IPS-NIHi7 (cell line): ENCODE results near the gene YWHAB.
A peak's percentile ranks its signal among the peaks of the same experiment; 100 is the strongest.
"Not testable (repeated sequence)": the region's sequence is repeated elsewhere in the genome, so short reads cannot be mapped to it uniquely, and the experiment has no call there.

ENCODE experiments used
- DNase-seq: peaks from one replicate; pipeline ENCODE4 v3.0.0; 2012; ENCODE audit warnings: mixed read lengths; ENCODE audit errors: extremely low spot score

The YWHAB gene

DNA sequence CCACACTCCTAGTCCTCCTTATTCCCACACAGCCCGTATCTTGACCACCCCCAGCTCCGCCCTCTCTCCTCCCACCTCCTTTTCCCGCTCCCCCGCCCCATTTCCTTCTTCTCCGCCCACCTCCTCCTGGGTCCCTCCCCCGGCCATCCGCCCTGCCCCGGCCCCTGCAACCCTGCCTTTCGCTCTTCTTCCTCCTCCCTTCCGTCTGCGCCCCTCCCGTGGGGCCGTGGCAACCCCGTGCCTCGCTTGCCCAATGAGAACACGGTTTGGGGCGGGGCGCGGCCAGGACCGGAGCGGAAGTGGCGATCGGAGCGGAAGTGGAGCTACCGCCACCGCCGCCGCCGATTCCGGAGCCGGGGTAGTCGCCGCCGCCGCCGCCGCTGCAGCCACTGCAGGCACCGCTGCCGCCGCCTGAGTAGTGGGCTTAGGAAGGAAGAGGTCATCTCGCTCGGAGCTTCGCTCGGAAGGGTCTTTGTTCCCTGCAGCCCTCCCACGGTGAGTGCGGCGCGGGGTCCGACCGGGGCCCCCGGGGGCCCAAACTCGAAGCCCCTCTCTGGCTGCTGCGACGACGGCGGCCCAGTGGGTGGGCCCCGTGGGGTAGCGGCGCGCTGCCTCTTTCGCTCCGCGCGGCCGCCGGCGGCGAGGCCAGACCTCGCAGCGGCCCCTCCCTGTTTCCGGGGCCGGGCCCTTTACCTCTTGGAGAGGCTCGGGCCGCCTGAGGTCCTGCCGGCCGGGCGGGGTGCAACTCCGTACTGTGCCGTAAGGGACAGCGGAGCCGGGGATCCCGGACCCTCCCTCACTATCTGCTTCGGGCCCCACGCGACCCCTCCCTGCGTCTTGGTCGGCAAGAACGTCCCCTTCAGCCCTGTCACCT is at the start of gene YWHAB:
Gene YWHAB, plus strand, starts transcription at position 314 of the 874 bp plus-strand sequence. CDS start 15,829 bp downstream, outside the sequence.
- DNase-seq: peak; percentile 99

DNA sequence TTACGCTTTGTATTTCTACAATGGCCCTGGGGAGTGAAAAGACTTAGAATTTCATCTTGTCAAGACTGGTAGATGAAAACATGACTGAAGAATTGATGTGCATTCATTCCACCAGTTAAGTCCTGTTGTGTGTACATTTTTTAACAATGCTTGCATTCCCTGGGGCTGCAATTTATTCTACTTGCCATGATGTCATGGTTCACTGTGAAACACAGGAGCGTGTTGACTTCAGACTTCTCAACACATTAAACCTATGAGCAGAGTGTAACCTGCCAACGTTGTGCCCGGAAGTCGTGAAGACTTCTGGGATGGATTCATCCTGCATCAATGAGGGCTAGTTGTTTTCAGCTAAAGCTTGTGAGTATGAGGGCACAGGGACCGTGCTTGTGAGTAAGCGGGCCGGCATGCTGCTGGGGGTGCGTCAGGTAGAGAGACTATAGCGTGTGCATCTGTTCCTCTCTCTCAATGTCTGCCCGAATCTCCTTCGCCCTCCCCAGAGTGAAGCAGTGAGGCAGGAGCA is 48.8 kb upstream of the YWHAB start:
- DNase-seq: no peak

DNA sequence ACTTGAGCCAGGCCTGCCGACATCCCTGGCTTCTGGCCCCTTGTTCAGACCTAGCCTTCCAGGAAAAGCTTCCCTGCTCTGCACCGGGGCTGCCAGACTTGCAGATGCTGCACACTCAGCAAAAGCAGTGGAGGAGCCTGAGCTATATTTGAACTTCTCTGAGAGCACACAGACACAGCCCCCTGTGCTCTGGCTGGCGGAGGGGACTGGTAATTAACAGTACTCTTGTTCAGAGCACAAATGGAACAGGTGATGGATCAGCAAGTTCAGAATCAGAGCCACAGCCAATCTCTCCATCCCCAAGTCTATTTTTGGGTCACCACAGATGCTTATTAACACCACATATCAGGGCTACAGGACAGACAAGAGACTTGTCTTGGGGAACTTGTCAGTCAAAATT is 47.6 kb upstream of the YWHAB start:
- DNase-seq: no peak

DNA sequence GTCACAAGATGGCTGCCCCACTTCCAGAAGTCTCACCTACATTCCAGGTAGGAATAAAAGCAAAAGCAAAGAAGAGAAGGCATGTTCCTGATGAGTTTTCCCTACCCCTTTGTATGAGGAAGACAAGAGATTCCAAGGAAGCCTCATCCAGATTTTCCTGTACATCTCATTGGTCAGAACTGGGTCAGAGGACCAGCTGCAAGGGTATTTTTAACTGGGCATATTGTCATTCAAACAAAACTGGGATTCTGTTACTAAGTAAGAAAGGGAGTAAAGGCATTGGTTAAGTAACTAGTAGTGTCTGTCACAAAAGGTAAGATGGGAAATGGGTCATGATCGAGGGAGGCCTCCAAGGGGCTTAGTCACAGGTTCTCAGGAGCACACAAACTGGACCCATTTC is 47.0 kb upstream of the YWHAB start:
- DNase-seq: no peak

DNA sequence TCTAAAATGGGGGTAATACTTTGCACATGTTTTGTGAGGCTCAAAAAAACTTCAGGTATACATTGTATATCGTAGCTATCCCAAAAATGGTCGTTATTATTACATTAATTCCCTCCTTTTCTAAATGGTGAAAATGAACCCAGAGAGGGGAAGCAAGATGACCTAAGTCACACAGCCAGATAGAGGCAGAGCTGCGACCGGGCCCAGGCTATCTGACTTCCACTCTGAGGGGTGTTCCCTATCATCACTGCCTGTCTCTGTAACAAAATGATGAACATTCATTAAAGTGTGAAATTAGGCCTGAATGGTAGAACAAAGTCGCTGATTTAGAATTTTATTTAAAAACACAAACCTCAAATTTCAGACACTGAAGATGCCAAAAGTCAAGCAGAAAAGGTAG is 46.0 kb upstream of the YWHAB start:
- no peak for DNase-seq

DNA sequence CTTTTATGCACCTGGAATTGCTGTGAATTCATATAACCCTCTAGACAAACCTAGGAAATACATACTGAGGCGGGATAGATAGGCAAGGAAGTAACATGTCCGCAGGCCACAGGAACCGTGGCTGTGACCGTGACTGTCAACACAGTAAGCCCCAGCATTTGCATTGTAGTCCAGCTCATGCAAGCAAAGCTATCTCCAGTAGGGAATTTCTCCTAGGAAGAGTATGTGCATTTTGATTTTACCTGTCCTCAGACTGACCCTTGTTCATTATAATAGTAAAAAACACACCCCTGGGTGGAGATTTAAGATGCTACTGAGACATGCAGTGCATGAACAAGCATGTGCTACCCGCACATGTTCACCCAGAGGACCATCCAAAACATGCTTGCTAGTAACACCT is 44.7 kb upstream of the YWHAB start:
- DNase-seq: no peak

DNA sequence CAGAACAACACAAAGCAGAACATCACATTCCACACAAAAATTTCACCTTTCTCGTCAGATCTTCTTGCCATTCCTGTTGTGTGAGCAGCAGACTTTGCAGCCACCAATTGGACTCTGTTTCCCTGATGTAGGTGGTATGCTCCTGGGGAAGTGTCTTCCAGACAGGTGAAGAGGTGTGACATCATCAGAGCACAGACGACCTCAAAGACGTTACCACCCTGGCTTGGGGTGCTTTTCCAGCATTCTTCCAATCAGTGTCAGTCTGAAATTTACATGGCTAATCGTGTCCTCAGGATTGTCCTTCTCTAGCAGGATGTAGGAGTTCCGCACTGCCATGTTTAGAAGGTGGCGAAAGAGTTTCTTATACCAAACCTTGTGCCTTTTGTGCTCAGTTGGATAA is 43.5 kb upstream of the YWHAB start:
- DNase-seq: no peak

DNA sequence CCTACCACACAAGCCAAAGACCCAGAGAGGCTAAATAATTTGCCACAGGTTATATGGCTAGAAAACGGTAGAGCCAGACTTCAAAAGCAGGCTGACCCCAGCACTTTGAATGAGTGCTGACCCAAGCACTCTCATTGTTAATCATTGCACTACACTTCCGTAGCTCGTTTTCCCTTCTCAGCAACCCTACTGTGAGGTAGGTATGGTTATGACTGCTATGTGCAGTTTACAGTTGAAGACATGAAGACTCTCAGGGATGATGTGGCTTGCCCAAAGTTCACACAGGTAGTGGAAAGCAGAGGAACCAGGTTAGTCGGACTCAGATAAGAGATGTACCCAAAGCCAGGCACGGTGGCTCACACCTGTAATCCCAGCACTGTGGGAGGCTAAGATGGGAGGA is 41.6 kb upstream of the YWHAB start:
- DNase-seq: no peak

DNA sequence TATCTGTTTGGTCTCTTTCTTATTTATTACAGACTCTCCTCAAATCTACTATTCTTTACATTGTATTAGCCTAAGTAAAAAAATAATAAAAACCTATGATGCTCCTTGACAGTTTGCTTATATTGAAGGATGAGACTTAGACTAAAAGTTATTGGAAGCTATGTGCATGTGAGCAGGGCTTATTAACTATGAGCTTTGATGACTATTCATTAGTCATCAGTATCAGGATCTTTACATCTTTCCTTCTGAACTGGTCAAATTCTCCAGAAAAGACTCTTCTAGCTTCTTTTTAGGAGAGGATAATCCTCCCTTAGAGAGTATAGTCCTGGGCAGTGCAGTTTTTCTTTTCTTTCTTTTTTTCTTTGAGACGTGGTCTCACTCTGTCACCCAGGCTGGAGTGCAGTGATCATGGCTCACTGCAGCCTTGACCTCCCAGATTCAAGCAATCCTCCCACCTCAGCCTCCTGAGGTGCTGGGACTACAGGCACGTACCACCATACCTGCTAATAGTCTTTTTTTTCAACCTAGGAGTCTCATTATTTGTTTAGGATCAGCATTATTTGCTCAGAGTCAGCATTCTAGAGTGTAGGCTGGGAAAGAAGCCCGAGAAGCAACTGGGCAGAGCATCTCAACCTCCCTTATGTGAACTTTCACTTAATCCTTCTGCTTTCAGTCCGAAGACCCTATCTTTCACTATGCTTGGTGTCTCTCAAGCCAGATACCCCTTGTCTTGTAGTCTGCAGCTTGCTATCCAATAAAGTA is 37.1 kb upstream of the YWHAB start:
- no peak for DNase-seq

DNA sequence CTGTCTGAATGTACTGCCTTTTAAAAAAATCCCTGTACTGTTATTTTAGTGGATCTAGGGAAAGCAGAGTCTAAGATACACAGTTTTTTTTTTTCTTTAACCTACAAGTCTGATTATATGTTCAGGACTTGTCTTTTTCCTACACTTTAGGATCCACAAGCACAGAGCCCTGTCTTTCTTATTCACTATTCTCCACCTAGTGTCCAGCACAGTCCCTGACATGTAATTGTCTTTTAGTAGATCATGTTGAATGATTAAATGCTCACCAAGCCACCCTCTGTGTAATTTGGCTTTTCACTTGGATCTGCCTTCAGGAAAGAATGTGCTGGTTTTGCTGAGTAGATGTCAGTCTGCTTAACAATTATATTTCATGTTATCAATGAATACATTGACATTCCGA is 35.8 kb upstream of the YWHAB start:
- no peak for DNase-seq

DNA sequence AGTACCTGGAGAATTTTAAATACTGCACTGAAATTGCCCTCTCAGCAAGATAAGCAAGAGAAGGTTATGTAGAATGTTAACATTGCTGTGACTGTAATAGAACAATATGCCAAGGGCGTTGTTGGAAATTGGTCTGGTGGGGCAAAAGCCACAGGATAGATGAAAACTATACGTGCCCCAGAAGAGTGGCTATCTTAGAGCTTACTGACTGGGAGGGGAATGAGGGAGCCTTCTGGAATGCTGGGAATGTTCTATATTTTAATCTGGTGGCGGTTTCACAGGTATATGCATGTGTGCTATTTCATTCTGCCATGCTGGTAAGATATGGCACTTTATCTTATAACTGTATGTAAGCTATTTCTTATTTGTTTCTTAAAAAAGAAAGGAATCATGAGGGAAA is 35.2 kb upstream of the YWHAB start:
- no peak for DNase-seq

DNA sequence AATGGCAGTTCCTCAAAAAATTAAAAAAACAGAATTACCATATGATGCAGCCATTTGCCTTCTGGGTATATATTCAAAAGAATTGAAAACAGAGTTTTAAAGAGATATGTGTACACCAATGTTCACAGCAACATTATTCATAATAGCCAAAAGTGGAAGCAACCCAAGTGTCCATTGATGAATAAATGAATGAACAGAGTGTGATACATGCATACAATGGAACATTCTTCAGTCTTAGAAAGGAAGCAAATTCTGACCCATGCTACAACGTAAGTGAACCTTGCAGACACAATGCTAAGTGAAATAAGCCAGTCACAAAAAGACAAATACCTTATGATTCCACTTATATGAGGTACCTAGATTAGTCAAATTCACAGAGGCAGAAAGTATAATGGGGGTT is 34.7 kb upstream of the YWHAB start:
- DNase-seq: no peak

DNA sequence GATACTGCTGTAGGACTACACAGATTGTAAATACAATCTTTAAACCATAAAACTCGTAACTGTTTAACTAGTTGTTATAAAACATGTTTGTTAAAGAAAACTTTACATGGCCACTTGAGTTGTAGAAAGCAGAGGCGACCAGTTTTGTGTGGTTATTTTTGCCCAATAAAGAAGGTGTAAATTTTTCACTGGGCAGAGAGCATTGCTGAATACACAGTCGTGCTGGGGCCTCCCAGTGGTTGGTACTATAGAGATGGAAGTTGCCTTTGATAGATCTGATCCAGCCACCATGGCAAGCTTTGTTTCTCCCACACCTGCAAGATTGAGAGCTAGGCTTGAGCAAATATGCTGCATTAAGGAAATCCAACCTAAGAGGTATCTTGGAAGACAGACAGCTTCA is 34.0 kb upstream of the YWHAB start:
- peak; percentile 34 for DNase-seq

DNA sequence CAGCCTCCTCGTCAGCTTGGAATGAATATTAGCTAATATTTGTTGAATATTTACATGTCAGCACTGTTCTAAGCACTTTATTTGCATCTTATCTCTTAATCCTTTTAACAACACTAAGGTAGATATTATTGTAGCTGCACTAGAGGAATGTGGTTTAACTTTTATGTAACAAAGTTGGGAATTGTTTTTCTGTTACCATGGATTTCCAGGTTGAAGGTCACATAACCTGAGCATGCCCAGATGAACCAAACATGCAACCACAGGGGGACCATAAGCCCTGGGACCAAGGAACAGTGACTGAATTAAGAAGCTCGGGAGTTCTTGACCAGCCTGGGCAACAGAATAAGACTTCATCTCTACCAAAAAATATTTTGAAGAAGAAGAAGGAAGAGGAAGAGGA is 29.1 kb upstream of the YWHAB start:
- no peak for DNase-seq

DNA sequence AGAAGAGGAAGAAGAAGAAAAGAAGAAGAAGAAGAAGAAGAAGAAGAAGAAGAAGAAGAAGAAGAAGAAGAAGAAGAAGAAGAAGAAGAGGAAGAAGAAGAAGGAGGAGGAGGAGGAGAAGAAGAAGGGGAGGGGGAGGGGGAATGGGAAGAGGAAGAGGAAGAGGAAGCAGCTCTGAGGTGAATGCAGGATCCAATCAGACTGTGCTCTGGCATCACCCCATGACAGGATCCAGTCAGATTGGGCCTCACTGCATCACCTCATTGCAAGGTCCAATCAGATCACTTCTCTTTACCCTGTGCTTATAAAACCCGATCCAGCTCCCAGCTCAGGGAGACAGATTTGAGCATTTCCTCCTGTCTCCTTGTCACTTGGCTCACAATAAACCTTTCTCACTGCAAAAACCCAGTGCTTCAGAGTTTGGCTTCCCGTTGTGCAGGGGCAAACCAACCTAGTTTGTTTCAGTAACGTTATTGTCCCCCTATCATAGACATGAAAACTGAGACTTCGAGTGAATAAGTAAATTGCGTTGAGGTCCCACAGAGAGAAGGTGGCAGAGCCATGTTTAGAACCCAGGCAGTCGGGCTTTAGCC is 28.6 kb upstream of the YWHAB start:
- no peak for DNase-seq

DNA sequence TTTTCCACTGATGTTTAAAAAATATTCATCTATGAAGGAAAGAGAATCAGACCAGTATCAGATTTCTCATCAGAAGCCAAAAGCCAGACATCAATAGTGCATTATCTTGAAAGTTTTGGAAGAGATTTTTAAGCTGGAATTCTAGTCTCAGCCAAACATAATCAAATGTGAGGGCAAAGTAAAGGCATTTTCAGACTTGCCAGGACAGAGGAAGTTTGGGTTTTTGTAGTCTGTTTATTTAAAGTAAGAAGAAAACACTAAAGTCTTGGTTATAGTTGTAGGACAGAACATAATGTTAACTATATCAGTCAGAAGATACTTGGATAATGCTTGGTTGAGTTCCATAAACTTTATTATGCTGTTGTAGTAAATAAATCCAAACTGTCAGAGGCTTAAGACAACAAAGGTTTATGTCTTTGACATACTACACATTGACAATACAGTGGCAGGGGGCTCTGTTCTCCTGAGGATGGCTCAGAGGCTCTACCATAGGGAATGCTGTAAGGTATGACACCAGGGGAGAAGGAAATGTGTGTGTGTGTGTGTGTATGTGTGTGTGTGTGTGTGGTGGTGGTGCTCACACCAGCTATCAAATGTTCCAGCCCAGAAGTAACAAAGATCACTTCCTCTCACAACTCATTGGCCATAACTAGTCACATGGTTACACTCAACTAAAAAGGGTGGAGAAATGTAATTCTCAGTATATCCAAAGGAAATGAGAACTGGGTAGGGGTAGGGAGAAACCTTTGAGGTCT is 26.7 kb upstream of the YWHAB start:
- no peak for DNase-seq

DNA sequence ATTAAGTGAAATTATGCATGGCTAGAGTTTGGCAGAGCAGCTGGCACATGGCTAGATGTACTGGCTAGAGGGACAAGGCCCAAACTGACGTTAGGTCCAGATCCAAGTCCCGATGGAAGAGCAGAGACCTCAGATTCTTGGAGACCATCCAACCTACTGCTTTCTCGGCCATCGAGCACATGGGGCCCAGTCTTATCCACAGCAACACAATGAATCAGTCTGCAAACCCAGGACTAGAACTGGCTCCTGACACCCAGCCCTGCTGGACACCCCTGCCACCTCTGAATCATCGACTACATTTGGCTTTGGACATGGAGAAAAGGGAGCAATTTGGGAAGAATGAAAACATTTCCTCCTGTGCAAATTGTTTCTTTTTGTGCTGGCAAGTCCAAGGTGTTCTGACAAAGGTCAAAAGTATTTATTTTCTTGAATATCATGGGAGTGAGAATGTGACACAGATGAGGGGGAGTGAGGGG is 23.9 kb upstream of the YWHAB start:
- DNase-seq: no peak

DNA sequence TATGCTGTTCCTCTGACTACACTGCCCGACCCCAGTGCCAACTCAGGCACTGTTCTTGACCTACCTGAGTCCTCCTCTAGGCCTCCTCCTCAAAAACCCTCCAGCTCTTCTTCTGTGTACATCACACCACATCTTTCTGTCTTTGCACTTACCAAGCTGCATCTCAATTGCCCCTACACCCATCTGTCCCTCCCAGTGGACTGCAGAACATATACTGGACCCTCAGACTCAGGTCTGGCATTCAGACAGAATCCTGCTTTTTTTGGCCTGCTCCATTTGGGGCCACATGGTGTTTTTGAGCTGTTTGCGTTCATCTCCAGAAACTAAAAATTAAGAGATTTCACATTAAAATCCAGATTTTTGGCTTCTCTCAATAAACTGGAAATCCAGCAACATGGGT is 23.2 kb upstream of the YWHAB start:
- no peak for DNase-seq

DNA sequence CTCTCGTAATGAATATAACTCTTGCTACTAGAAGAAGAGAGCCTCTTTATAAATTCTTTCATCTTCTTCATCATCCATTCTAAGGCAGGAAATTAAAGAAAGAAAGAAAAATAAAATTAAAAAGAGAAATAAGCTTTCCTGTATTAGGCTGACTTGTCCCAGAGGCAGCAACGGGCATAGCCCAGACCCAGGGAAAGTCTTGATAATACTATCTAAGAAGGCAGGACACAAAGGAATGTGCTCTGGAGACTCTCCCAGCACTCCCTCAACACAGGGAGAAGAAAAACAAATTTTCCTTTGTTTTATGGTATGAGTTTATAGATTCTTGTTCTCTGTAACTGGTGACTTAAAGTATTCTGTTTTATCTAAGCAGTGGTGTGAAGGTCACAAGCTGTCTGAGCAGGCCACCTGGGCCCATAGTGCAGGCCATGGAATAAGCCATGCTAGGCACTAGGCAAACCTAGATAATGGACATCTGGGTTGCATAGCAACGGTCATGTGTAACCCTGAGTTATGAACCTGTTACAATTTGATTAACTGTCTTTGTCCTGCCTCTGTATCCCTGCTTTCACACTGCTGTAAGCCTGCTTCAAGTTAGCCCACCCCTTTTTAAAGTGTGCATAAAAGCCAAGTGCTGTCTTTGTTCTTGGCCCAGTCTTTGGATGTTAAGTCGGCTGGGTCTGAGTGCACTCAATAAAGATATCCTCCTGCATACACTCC is 22.0 kb upstream of the YWHAB start:
- DNase-seq: not testable (repeated sequence)

DNA sequence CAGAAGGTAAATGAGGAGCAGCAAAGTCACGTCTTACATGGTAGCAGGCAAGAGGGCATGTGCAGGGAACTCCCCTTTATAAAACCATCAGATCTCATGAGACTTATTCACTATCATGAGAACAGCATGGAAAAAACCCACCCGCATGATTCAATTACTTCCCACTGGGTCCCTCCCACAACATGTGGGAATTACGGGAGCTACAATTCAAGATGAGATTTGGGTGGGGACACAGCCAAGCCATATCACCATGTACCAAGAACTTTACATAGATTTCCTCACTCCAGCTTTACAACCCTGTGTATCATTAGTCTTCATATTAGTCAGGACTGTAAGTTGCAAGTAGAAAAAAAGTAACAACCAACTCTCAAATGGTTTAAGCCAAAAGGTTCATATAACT is 21.0 kb upstream of the YWHAB start:
- not testable (repeated sequence) for DNase-seq
